Neural progenitor cell (in vitro differentiated cells): Measurements from ENCODE around the gene PEPD. TPM values are rescaled to one million over a fixed set of nuclear protein-coding genes. Genes with fewer than 3 reads are reported as not detected.
A peak's percentile ranks its signal among the peaks of the same experiment; 100 is the strongest.

Source experiments
- DNase-seq: peaks from one replicate; pipeline ENCODE4 v3.0.0-alpha.2; 2016; ENCODE audit warnings: low spot score
- H2AFZ ChIP-seq: fragments of 200-600 bp; sonication (generic); replicated peaks from 2 replicates; pipeline ENCODE4 v1.6.1; 2016; ENCODE audit warnings: antibody characterized with exemption
- H3F3A ChIP-seq: fragments of 200-600 bp; sonication (generic); 2 replicates; pipeline ENCODE4 v1.6.1; 2016; ENCODE audit warnings: antibody characterized with exemption, low read depth
- H3K27ac ChIP-seq: fragments of 200-600 bp; sonication (generic); 2 replicates; pipeline ENCODE4 v1.5.1; 2016; ENCODE audit warnings: mild to moderate bottlenecking
- H3K27me3 ChIP-seq: fragments of 200-600 bp; sonication (generic); 2 replicates; pipeline ENCODE4 v1.6.1; 2016; ENCODE audit warnings: mild to moderate bottlenecking, moderate library complexity
- H3K36me3 ChIP-seq: fragments of 200-600 bp; sonication (generic); 2 replicates; pipeline ENCODE4 v1.5.1; 2016
- H3K4me1 ChIP-seq: fragments of 200-600 bp; sonication (generic); 2 replicates; pipeline ENCODE4 v1.6.1; 2016; ENCODE audit warnings: mixed run types
- H3K4me2 ChIP-seq: fragments of 200-600 bp; sonication (generic); 2 replicates; pipeline ENCODE4 v1.6.1; 2016
- H3K4me3 ChIP-seq: fragments of 200-600 bp; sonication (generic); 2 replicates; pipeline ENCODE4 v1.5.1; 2016
- H3K79me2 ChIP-seq: fragments of 200-600 bp; sonication (generic); 2 replicates; pipeline ENCODE4 v1.6.1; 2016; ENCODE audit warnings: low read depth
- H3K9ac ChIP-seq: fragments of 200-600 bp; sonication (generic); 2 replicates; pipeline ENCODE4 v1.6.1; 2016
- H3K9me3 ChIP-seq: fragments of 200-600 bp; sonication (generic); 2 replicates; pipeline ENCODE4 v1.5.1; 2016; ENCODE audit warnings: low read depth
- H4K20me1 ChIP-seq: fragments of 200-600 bp; sonication (generic); 2 replicates; pipeline ENCODE4 v1.6.1; 2016; ENCODE audit warnings: low read depth
- H3K27ac Mint-ChIP-seq: 3 replicates; pipeline ENCODE4 v1.8.0; 2021; ENCODE audit warnings: mixed read lengths
- H3K27me3 Mint-ChIP-seq: 2 replicates; pipeline ENCODE4 v1.8.0; 2022; ENCODE audit warnings: low read depth, mild to moderate bottlenecking, inconsistent platforms, moderate library complexity, mixed read lengths; ENCODE audit not compliant: insufficient read depth
- H3K36me3 Mint-ChIP-seq: 3 replicates; pipeline ENCODE4 v1.8.0; 2021; ENCODE audit warnings: mixed read lengths
- H3K4me1 Mint-ChIP-seq: 3 replicates; pipeline ENCODE4 v1.8.0; 2021; ENCODE audit warnings: mixed read lengths
- H3K4me3 Mint-ChIP-seq: 3 replicates; pipeline ENCODE4 v1.8.0; 2021; ENCODE audit warnings: mild to moderate bottlenecking, moderate library complexity, mixed read lengths
- H3K9me3 Mint-ChIP-seq: 3 replicates; pipeline ENCODE4 v1.8.0; 2020; ENCODE audit warnings: mixed read lengths
- CTCF ChIP-seq: fragments of 200-600 bp; sonication (generic); IDR thresholded peaks from 2 replicates; pipeline ENCODE4 v1.5.1; 2017; ENCODE audit warnings: antibody characterized with exemption, mild to moderate bottlenecking
- EZH2 ChIP-seq: fragments of 200-600 bp; sonication (generic); IDR thresholded peaks from 2 replicates; pipeline ENCODE4 v1.6.1; 2017; ENCODE audit warnings: antibody characterized with exemption, mild to moderate bottlenecking, moderate library complexity
- EZH2phosphoT487 ChIP-seq: fragments of 200-600 bp; sonication (generic); IDR thresholded peaks from 2 replicates; pipeline ENCODE4 v1.6.1; 2017; ENCODE audit warnings: antibody characterized with exemption
- total RNA-seq: library from RNA; depleted of rRNA; stranded (reverse); fragments of >200 nt; gene quantifications from 2 replicates; pipeline ENCODE4 v1.2.3, GENCODE V29; 2015; ENCODE audit warnings: low replicate concordance

Gene PEPD
- total RNA-seq, 1 donor from 2014 or later: 47.0 TPM

- Mint-ChIP-seq H3K27ac (no peak overlapping the region), H3K4me3 (no peak overlapping the region)
Measured at GRCh38 chr19:33532859-33533460, 11.4 kb upstream of the PEPD start.

DNA sequence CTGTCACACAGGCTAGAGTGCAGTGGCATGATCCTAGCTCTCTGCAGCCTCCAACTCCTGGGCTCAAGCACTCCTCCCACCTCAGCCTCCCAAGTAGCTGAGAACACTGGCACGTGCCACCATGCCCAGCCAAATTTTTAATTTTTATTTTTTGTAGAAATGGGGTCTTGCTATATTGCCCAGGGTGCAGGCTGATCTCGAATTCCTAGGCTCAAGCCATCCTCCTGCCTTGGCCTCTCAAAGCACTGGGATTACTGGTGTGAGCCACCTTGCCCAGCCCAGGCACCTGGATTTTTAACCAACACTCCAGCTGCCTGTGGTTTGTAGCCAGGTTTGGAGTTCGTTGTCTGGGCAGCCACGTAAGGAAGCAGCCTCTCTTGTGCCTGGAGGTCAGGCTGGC is 9.3 kb upstream of the PEPD start:
- H3K27ac ChIP-seq: no peak overlapping the region
- TF ChIP-seq EZH2 (no peak), CTCF (no peak), EZH2phosphoT487 (no peak)
- no peak overlapping the region for H2AFZ ChIP-seq
- no peaks in the 10 kb centered on the region for H4K20me1 ChIP-seq
- DNase-seq: no peak
- no peaks in the 10 kb centered on the region for H3K27me3 ChIP-seq
- no peaks in the 10 kb centered on the region for H3K36me3 Mint-ChIP-seq
- H3K27me3 Mint-ChIP-seq: peaks cover 11% of the 10 kb centered on the region
- no peak overlapping the region for H3K4me2 ChIP-seq
- no peaks in the 10 kb centered on the region for H3K36me3 ChIP-seq
- H3K9me3 Mint-ChIP-seq: no peaks in the 10 kb centered on the region
- no peaks in the 10 kb centered on the region for H3K79me2 ChIP-seq
- no peak overlapping the region for H3K4me3 Mint-ChIP-seq
- no peak overlapping the region for H3K9ac ChIP-seq
- no peak overlapping the region for H3K4me3 ChIP-seq
- no peaks in the 10 kb centered on the region for H3K9me3 ChIP-seq
- peaks cover 8% of the 10 kb centered on the region for H3K4me1 Mint-ChIP-seq
- H3F3A ChIP-seq: no peaks in the 10 kb centered on the region
- H3K27ac Mint-ChIP-seq: no peak overlapping the region
- H3K4me1 ChIP-seq: peaks cover 10% of the 10 kb centered on the region

More at GRCh38 chr19:33532859-33533460, 11.4 kb upstream of the PEPD start:
- H3K36me3 Mint-ChIP-seq: no peaks in the 10 kb centered on the region
- Histone ChIP-seq H3K79me2 (no peaks in the 10 kb centered on the region), H3K4me1 (peaks cover 10% of the 10 kb centered on the region), H3K9ac (no peak overlapping the region), H3K9me3 (no peaks in the 10 kb centered on the region), H3K27ac (no peak overlapping the region), H3F3A (no peaks in the 10 kb centered on the region), H4K20me1 (no peaks in the 10 kb centered on the region), H3K4me2 (peak overlapping the region; percentile 70), H3K4me3 (peak overlapping the region; percentile 28), H3K27me3 (no peaks in the 10 kb centered on the region), H3K36me3 (no peaks in the 10 kb centered on the region), H2AFZ (peak overlapping the region; percentile 87)
- no peaks in the 10 kb centered on the region for H3K9me3 Mint-ChIP-seq
- peaks cover 8% of the 10 kb centered on the region for H3K4me1 Mint-ChIP-seq
- peak; percentile 57 for DNase-seq
- no peak for TF ChIP-seq CTCF
- TF ChIP-seq EZH2phosphoT487: no peak
- TF ChIP-seq EZH2: no peak
- peaks cover 11% of the 10 kb centered on the region for H3K27me3 Mint-ChIP-seq

DNA sequence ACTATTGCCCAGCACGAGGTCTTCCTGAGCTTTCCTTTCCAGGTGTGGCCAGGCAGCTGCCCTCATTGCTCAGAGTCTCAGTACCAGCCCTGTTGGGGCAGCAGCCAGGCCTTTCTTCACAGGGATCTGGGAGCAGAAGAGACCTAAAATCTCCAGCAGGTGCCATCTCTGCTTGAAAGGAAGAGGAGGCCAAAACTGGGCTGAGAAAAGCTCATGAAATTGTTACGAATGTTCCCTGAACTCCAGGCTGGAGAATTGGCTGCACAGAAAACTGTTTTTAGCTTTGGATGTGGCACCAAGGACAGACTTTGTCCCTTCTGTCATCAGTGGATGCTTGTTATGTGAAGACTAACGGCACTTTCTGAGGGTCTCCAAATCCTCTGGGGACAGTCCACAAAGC is 8.7 kb upstream of the PEPD start:
- H3K4me2 ChIP-seq: no peak overlapping the region
- H3K36me3 ChIP-seq: no peaks in the 10 kb centered on the region
- H3K27me3 ChIP-seq: no peaks in the 10 kb centered on the region
- no peak for TF ChIP-seq EZH2phosphoT487
- no peak for TF ChIP-seq EZH2
- TF ChIP-seq CTCF: no peak
- no peaks in the 10 kb centered on the region for H3F3A ChIP-seq
- H3K27ac ChIP-seq: no peak overlapping the region
- H4K20me1 ChIP-seq: no peaks in the 10 kb centered on the region
- H3K27me3 Mint-ChIP-seq: peaks cover 11% of the 10 kb centered on the region
- peaks cover 6% of the 10 kb centered on the region for H3K4me1 Mint-ChIP-seq
- no peak overlapping the region for H3K4me3 ChIP-seq
- peaks cover 10% of the 10 kb centered on the region for H3K4me1 ChIP-seq
- no peak for DNase-seq
- no peaks in the 10 kb centered on the region for H3K9me3 ChIP-seq
- H3K4me3 Mint-ChIP-seq: no peak overlapping the region
- H3K79me2 ChIP-seq: no peaks in the 10 kb centered on the region
- H2AFZ ChIP-seq: no peak overlapping the region
- no peak overlapping the region for H3K27ac Mint-ChIP-seq
- no peaks in the 10 kb centered on the region for H3K36me3 Mint-ChIP-seq
- H3K9me3 Mint-ChIP-seq: no peaks in the 10 kb centered on the region
- no peak overlapping the region for H3K9ac ChIP-seq
